ENCODE results near the gene PROC. TPM values are rescaled to one million over a fixed set of nuclear protein-coding genes. Genes with fewer than 3 reads are reported as not detected.
"Not testable (repeated sequence)": the region's sequence is repeated elsewhere in the genome, so short reads cannot be mapped to it uniquely, and the experiment has no call there.

Gene PROC
- total RNA-seq, 3 donors from 2014 or later: not detected

GRCh38 chr2:127449414-127449813 is 31.2 kb downstream of the PROC start:
- no peaks in the 10 kb centered on the region for H3K27me3 ChIP-seq
- intact Hi-C loops (cut with DNase I; ENCODE audit: low total_unique reads): no loop called here
- TF ChIP-seq POLR2AphosphoS5 (IDR thresholded peaks at IDR 0.05): no peak
- TF ChIP-seq CTCF (IDR thresholded peaks at IDR 0.05): no peak
- TF ChIP-seq POLR2A (IDR thresholded peaks at IDR 0.05): no peak
- H3K36me3 ChIP-seq: no peaks in the 10 kb centered on the region
- H3K4me1 ChIP-seq: no peaks in the 10 kb centered on the region
- no peak for DNase-seq (ENCODE audit: low spot score in 2 of 2)
- no peak overlapping the region for H3K4me3 ChIP-seq
- no peaks in the 10 kb centered on the region for H3K9me3 ChIP-seq
- no peak overlapping the region for H3K27ac ChIP-seq

- no peaks in the 10 kb centered on the region for H3K4me1 ChIP-seq
- intact Hi-C loops (cut with DNase I; ENCODE audit: low total_unique reads): no loop called here
- DNase-seq (ENCODE audit: low spot score in 2 of 2): no peak
These were observed 31.7 kb downstream of the PROC start for GRCh38 chr2:127449898-127450297.

GRCh38 chr2:127451981-127452380 is 33.8 kb downstream of the PROC start:
- no peaks in the 10 kb centered on the region for H3K27me3 ChIP-seq
- H3K4me1 ChIP-seq: no peaks in the 10 kb centered on the region
- H3K36me3 ChIP-seq: no peaks in the 10 kb centered on the region
- no peak overlapping the region for H3K4me3 ChIP-seq
- TF ChIP-seq POLR2AphosphoS5 (IDR thresholded peaks at IDR 0.05): no peak
- TF ChIP-seq POLR2A (IDR thresholded peaks at IDR 0.05): no peak
- TF ChIP-seq CTCF (IDR thresholded peaks at IDR 0.05): no peak
- intact Hi-C loops (cut with DNase I; ENCODE audit: low total_unique reads): no loop called here
- no peak for DNase-seq (ENCODE audit: low spot score in 2 of 2)
- H3K27ac ChIP-seq: no peak overlapping the region
- H3K9me3 ChIP-seq: no peaks in the 10 kb centered on the region

More at GRCh38 chr2:127449898-127450297, 31.7 kb downstream of the PROC start:
- Histone ChIP-seq H3K36me3 (no peaks in the 10 kb centered on the region), H3K27me3 (no peaks in the 10 kb centered on the region), H3K9me3 (no peaks in the 10 kb centered on the region), H3K4me3 (no peak overlapping the region), H3K27ac (no peak overlapping the region)
- TF ChIP-seq POLR2AphosphoS5 (IDR thresholded peaks at IDR 0.05) (no peak), POLR2A (IDR thresholded peaks at IDR 0.05) (no peak), CTCF (IDR thresholded peaks at IDR 0.05) (no peak)

- H3K27me3 ChIP-seq; H3K4me3 ChIP-seq; H3K36me3 ChIP-seq; H3K9me3 ChIP-seq; H3K27ac ChIP-seq; H3K4me1 ChIP-seq; intact Hi-C loops (cut with DNase I; ENCODE audit: low total_unique reads); DNase-seq (ENCODE audit: low spot score in 2 of 2): not testable (repeated sequence)
These were observed 34.2 kb downstream of the PROC start for GRCh38 chr2:127452423-127452822.

- no peak for DNase-seq (ENCODE audit: low spot score in 2 of 2)
- no peak for TF ChIP-seq CTCF (IDR thresholded peaks at IDR 0.05)
- TF ChIP-seq POLR2A (IDR thresholded peaks at IDR 0.05): no peak
- TF ChIP-seq POLR2AphosphoS5 (IDR thresholded peaks at IDR 0.05): no peak
- no peak overlapping the region for H3K4me3 ChIP-seq
- H3K36me3 ChIP-seq: no peaks in the 10 kb centered on the region
- no peaks in the 10 kb centered on the region for H3K9me3 ChIP-seq
- no peaks in the 10 kb centered on the region for H3K4me1 ChIP-seq
- H3K27me3 ChIP-seq: no peaks in the 10 kb centered on the region
- intact Hi-C loops (cut with DNase I; ENCODE audit: low total_unique reads): no loop called here
- no peak overlapping the region for H3K27ac ChIP-seq
These were observed 34.8 kb downstream of the PROC start for GRCh38 chr2:127453013-127453391.
